CD4-positive, alpha-beta memory T cell (primary cell): ENCODE measurements around the gene MYL6. TPM values are rescaled to one million over a fixed set of nuclear protein-coding genes. Genes with fewer than 3 reads are reported as not detected.

Experiments used
- CTCF ChIA-PET: fragments of 350-600 bp; sonication (Branson Sonifier 250); formaldehyde crosslinking; loops from one replicate; lab custom pipeline; 2021; ENCODE audit warnings: inconsistent platforms; ENCODE audit not compliant: partially characterized antibody; lab: Charles Lee
- POLR2A ChIA-PET: fragments of 350-600 bp; sonication (Branson Sonifier 250); formaldehyde crosslinking; loops from one replicate; lab custom pipeline; 2021; ENCODE audit not compliant: partially characterized antibody; lab: Charles Lee
- DNase-seq, 5 donors: peaks; one replicate each; pipeline versions ENCODE4 v3.0.0 to v3.0.0-alpha.2; 2020 to 2022; ENCODE audit warnings: mixed read lengths in 1 of 5
- H3K27ac ChIP-seq: one replicate; pipeline ENCODE4 v1.7.0; 2013; ENCODE audit warnings: low read depth, low read length
- H3K27me3 ChIP-seq: 2 replicates; pipeline ENCODE4 v1.7.0; 2013; ENCODE audit warnings: mild to moderate bottlenecking, low read length, moderate library complexity; ENCODE audit not compliant: insufficient read depth
- H3K36me3 ChIP-seq: 2 replicates; pipeline ENCODE4 v1.7.0; 2013; ENCODE audit warnings: mild to moderate bottlenecking, low read length, moderate library complexity; ENCODE audit not compliant: insufficient read depth
- H3K4me1 ChIP-seq: 2 replicates; pipeline ENCODE4 v1.7.0; 2013; ENCODE audit warnings: mild to moderate bottlenecking, low read length, moderate library complexity; ENCODE audit not compliant: insufficient read depth
- H3K4me3 ChIP-seq, 2 donors: one replicate each; pipeline ENCODE4 v1.7.0; 2013; ENCODE audit warnings: low read length in 2 of 2, mild to moderate bottlenecking in 1 of 2
- H3K9me3 ChIP-seq, 2 donors: one replicate each; pipeline ENCODE4 v1.7.0; 2013; ENCODE audit warnings: low read length in 2 of 2, control low read depth in 1 of 2; ENCODE audit not compliant: control insufficient read depth in 1 of 2
- H3K27ac Mint-ChIP-seq, 7 donors: one replicate each; pipeline ENCODE4 v1.8.0; 2020 to 2021; ENCODE audit warnings: mixed read lengths in 7 of 7, mild to moderate bottlenecking in 6 of 7, inconsistent platforms in 3 of 7, moderate library complexity in 3 of 7
- H3K27me3 Mint-ChIP-seq, 2 donors: one replicate each; pipeline ENCODE4 v1.8.0; 2020 to 2021; ENCODE audit warnings: mixed read lengths in 2 of 2
- H3K36me3 Mint-ChIP-seq, 2 donors: one replicate each; pipeline ENCODE4 v1.8.0; 2020 to 2021; ENCODE audit warnings: mixed read lengths in 2 of 2, inconsistent platforms in 1 of 2, mild to moderate bottlenecking in 1 of 2
- H3K4me1 Mint-ChIP-seq, 4 donors: one replicate each; pipeline ENCODE4 v1.8.0; 2020 to 2021; ENCODE audit warnings: mixed read lengths in 4 of 4, mild to moderate bottlenecking in 1 of 4
- H3K4me3 Mint-ChIP-seq, 8 donors: one replicate each; pipeline ENCODE4 v1.8.0; 2020 to 2021; ENCODE audit warnings: mixed read lengths in 8 of 8, mild to moderate bottlenecking in 7 of 8, moderate library complexity in 6 of 8, inconsistent platforms in 3 of 8
- H3K9me3 Mint-ChIP-seq, 8 donors: one replicate each; pipeline ENCODE4 v1.8.0; 2020 to 2021; ENCODE audit warnings: mixed read lengths in 8 of 8, mild to moderate bottlenecking in 5 of 8, inconsistent platforms in 3 of 8, moderate library complexity in 1 of 8
- intact Hi-C: fragments of 100-400 bp; cut with micrococcal nuclease; formaldehyde crosslinking; loops from one replicate; pipeline ENCODE4 v1.15.1; 2023
- polyA plus RNA-seq, 2 donors: library from polyadenylated mRNA; unstranded; fragments of 300-500 nt; fragmentation: Illumina TruSeq; gene quantifications; one replicate each; pipeline ENCODE4 v1.2.3, GENCODE V29; 2021
- total RNA-seq, 2 experiments: library from RNA; stranded (reverse); gene quantifications; one replicate each; pipeline ENCODE4 v1.2.3, GENCODE V29; 2021

MYL6 gene
- total and polyA plus RNA-seq, 4 experiments from 2014 or later, result 567 to 3,317 (median 1,365) TPM

- peak overlapping the region; percentile 81 to 96 for H3K4me3 ChIP-seq
- DNase-seq, result peak in 1 of 5 donors; percentile 32
- ChIA-PET CTCF (interaction anchor here (1.1 to 13.2 kb wide), 14 partner anchors 9 to 81 kb away, joined by 3 to 264 read pairs (median 9); partner anchors contain the start of genes MYL6, MYL6B, PA2G4 and RPL41), POLR2A (interaction anchor here (0.6 to 9.4 kb wide), 30 partner anchors 9 to 1812 kb away, joined by 3 to 245 read pairs (median 5); partner anchors contain the start of genes ANKRD52, ATP23, BLOC1S1 and CNPY2)
- H3K4me3 Mint-ChIP-seq, result peak overlapping the region; percentile 96 to 100 (median 98)
- intact Hi-C loops, result loop anchor here (1.0 to 5.0 kb wide), 6 partner anchors 11 to 559 kb away; partner anchors contain the start of genes APOF, MYL6, MYL6B and PA2G4
- H3K27ac ChIP-seq, result peak overlapping the region; percentile 82
- peak overlapping the region; percentile 89 to 99 (median 97) for H3K27ac Mint-ChIP-seq
- peaks cover 49 to 88% (median 60%) of the 10 kb centered on the region in 4 donors for H3K4me1 Mint-ChIP-seq
- H3K9me3 ChIP-seq, result no peaks in the 10 kb centered on the region
- H3K4me1 ChIP-seq, result peaks cover 76% of the 10 kb centered on the region
- H3K27me3 Mint-ChIP-seq, result no peaks in the 10 kb centered on the region
- H3K36me3 Mint-ChIP-seq, result peaks cover 40 to 51% of the 10 kb centered on the region in 2 donors
- H3K27me3 ChIP-seq, result no peaks in the 10 kb centered on the region
- H3K9me3 Mint-ChIP-seq, result peaks cover 0 to 2% (median 0%) of the 10 kb centered on the region in 8 donors
- peaks cover 33% of the 10 kb centered on the region for H3K36me3 ChIP-seq
Measured at GRCh38 chr12:56128670-56129205, 29.4 kb upstream of the MYL6 start.

GRCh38 chr12:56129206-56129941, 28.8 kb upstream of the MYL6 start:
- Mint-ChIP-seq H3K9me3 (peaks cover 0 to 2% (median 0%) of the 10 kb centered on the region in 8 donors), H3K4me3 (peak overlapping the region; percentile 96 to 100 (median 98)), H3K27me3 (no peaks in the 10 kb centered on the region), H3K36me3 (peaks cover 46 to 56% of the 10 kb centered on the region in 2 donors), H3K4me1 (peaks cover 49 to 88% (median 57%) of the 10 kb centered on the region in 4 donors), H3K27ac (peak overlapping the region; percentile 89 to 99 (median 97))
- Histone ChIP-seq H3K4me3 (peak overlapping the region; percentile 81 to 96), H3K9me3 (no peaks in the 10 kb centered on the region), H3K36me3 (peaks cover 40% of the 10 kb centered on the region), H3K27me3 (no peaks in the 10 kb centered on the region), H3K4me1 (peaks cover 73% of the 10 kb centered on the region), H3K27ac (peak overlapping the region; percentile 82)
- POLR2A ChIA-PET, result interaction anchor here (0.8 to 9.4 kb wide), 14 partner anchors 8 to 1812 kb away, joined by 3 to 245 read pairs (median 16); partner anchors contain the start of genes ANKRD52, ATP23, MYL6 and ORMDL2
- DNase-seq, result peak; percentile 70 to 79 (median 77)
- CTCF ChIA-PET, result interaction anchor here (1.0 to 13.2 kb wide), 7 partner anchors 10 to 60 kb away, joined by 3 to 264 read pairs (median 7); partner anchors contain the start of genes SMARCC2 and ZC3H10
- intact Hi-C loops, result loop anchor here (1.0 to 5.0 kb wide), 5 partner anchors 10 to 558 kb away; partner anchors contain the start of genes APOF, MYL6B, PA2G4 and PTGES3

- DNase-seq, result no peak
- CTCF ChIA-PET, result interaction anchor here (0.9 to 4.1 kb wide), 6 partner anchors 11 to 83 kb away, joined by 3 to 41 read pairs (median 6); partner anchors contain the start of gene ZC3H10
Measured at GRCh38 chr12:56129942-56130495, 28.1 kb upstream of the MYL6 start.

GRCh38 chr12:56130876-56131275, 27.3 kb upstream of the MYL6 start:
- intact Hi-C loops, result no loop called here
- H3K27ac Mint-ChIP-seq, result peak overlapping the region; percentile 89 to 98 (median 97)
- H3K4me1 Mint-ChIP-seq, result peaks cover 47 to 81% (median 53%) of the 10 kb centered on the region in 4 donors
- H3K27ac ChIP-seq, result peak overlapping the region; percentile 82
- H3K36me3 Mint-ChIP-seq, result peaks cover 48 to 61% of the 10 kb centered on the region in 2 donors
- peak overlapping the region; percentile 61 to 100 (median 97) for H3K4me3 Mint-ChIP-seq
- POLR2A ChIA-PET, result interaction anchor here (1.0 to 9.4 kb wide), 5 partner anchors 7 to 59 kb away, joined by 3 to 245 read pairs (median 178); partner anchors contain the start of genes MYL6, RPL41, SMARCC2 and ZC3H10
- peak overlapping the region; percentile 38 to 81 for H3K4me3 ChIP-seq
- H3K27me3 Mint-ChIP-seq, result no peaks in the 10 kb centered on the region
- no peak for DNase-seq
- peaks cover 0 to 2% (median 0%) of the 10 kb centered on the region in 8 donors for H3K9me3 Mint-ChIP-seq
- no peaks in the 10 kb centered on the region for H3K27me3 ChIP-seq
- peaks cover 47% of the 10 kb centered on the region for H3K36me3 ChIP-seq
- no peaks in the 10 kb centered on the region for H3K9me3 ChIP-seq
- H3K4me1 ChIP-seq, result peaks cover 62% of the 10 kb centered on the region
- CTCF ChIA-PET, result interaction anchor here (0.5 to 1.2 kb wide), 4 partner anchors 57 to 84 kb away, joined by 3 to 4 read pairs (median 3); partner anchors contain the start of gene SMARCC2

More at GRCh38 chr12:56129942-56130495, 28.1 kb upstream of the MYL6 start:
- Histone ChIP-seq H3K36me3 (peaks cover 41% of the 10 kb centered on the region), H3K4me1 (peaks cover 68% of the 10 kb centered on the region), H3K4me3 (peak overlapping the region; percentile 81 to 96), H3K27ac (peak overlapping the region; percentile 82), H3K9me3 (no peaks in the 10 kb centered on the region), H3K27me3 (no peaks in the 10 kb centered on the region)
- Mint-ChIP-seq H3K4me3 (peak overlapping the region; percentile 96 to 100 (median 98)), H3K9me3 (peaks cover 0 to 2% (median 0%) of the 10 kb centered on the region in 8 donors), H3K27me3 (no peaks in the 10 kb centered on the region), H3K36me3 (peaks cover 47 to 57% of the 10 kb centered on the region in 2 donors), H3K27ac (peak overlapping the region; percentile 89 to 98 (median 97)), H3K4me1 (peaks cover 47 to 82% (median 55%) of the 10 kb centered on the region in 4 donors)
- intact Hi-C loops, result loop anchor here (1.0 to 5.0 kb wide), 5 partner anchors 9 to 557 kb away; partner anchors contain the start of genes APOF, MYL6B, PA2G4 and PTGES3
- POLR2A ChIA-PET, result interaction anchor here (0.6 to 9.4 kb wide), 12 partner anchors 8 to 386 kb away, joined by 3 to 245 read pairs (median 34); partner anchors contain the start of genes ANKRD52, MYL6, PA2G4 and RNF41

GRCh38 chr12:56134897-56135296, 23.3 kb upstream of the MYL6 start:
- Histone ChIP-seq H3K27ac (no peak overlapping the region), H3K27me3 (no peaks in the 10 kb centered on the region), H3K9me3 (no peaks in the 10 kb centered on the region), H3K4me3 (no peak overlapping the region), H3K36me3 (peaks cover 85% of the 10 kb centered on the region), H3K4me1 (peaks cover 78% of the 10 kb centered on the region)
- CTCF ChIA-PET, result interaction anchor here (0.7 kb wide), 1 partner anchor 548 kb away, joined by 3 read pairs; no protein-coding TSS in a partner anchor
- intact Hi-C loops, result no loop called here
- Mint-ChIP-seq H3K4me3 (no peak overlapping the region), H3K4me1 (peaks cover 50 to 78% (median 58%) of the 10 kb centered on the region in 4 donors), H3K27me3 (no peaks in the 10 kb centered on the region), H3K27ac (peak overlapping the region in 2 of 7 donors; percentile 71 to 78), H3K9me3 (no peaks in the 10 kb centered on the region), H3K36me3 (peaks cover 79% of the 10 kb centered on the region in 2 donors)
- POLR2A ChIA-PET, result no interaction called here
- no peak for DNase-seq
